ENCODE results near the gene DCAF12. TPM values are rescaled to one million over a fixed set of nuclear protein-coding genes. Genes with fewer than 3 reads are reported as not detected.

The DCAF12 gene
- total and polyA plus RNA-seq, 2 of the 8 experiments (the other 6 are each of a cell fraction or from before 2014, with no cell fraction given), result 22.7 to 29.2 TPM

GRCh38 chr9:34093578-34093977, 32.9 kb downstream of the DCAF12 start:
- H2BK20ac ChIP-seq (ENCODE audit: low read length), result no peak overlapping the region
- H3K79me1 ChIP-seq (ENCODE audit: low read depth, low read length), result no peaks in the 10 kb centered on the region
- no peak overlapping the region for H3K56ac ChIP-seq (replicated peaks; ENCODE audit: insufficient read length, low read depth, low read length)
- H4K91ac ChIP-seq (replicated peaks; ENCODE audit: insufficient read length, low read length), result no peak overlapping the region
- no peak overlapping the region for H2BK120ac ChIP-seq (replicated peaks; ENCODE audit: low read depth, low read length)
- no peak overlapping the region for H3K4me3 ChIP-seq (ENCODE audit: extremely low read depth in 1 of 4, insufficient read depth in 2 of 4, low read depth in 3 of 4, low read length in 4 of 4)
- H2BK15ac ChIP-seq (ENCODE audit: low read length), result no peak overlapping the region
- H3K23me2 ChIP-seq (ENCODE audit: low read depth, low read length), result no peaks in the 10 kb centered on the region
- no peak overlapping the region for H3K4me2 ChIP-seq (ENCODE audit: insufficient read depth in 1 of 2, low read depth in 2 of 2, low read length in 2 of 2)
- ChIA-PET CTCF (ENCODE audit: partially characterized antibody) (interaction anchor here (0.6 to 1.5 kb wide), 6 partner anchors 12 to 174 kb away, joined by 3 to 7 read pairs (median 4); no protein-coding TSS in a partner anchor), POLR2A (ENCODE audit: partially characterized antibody) (interaction anchor here (1.6 kb wide), 1 partner anchor 114 kb away, joined by 4 read pairs; no protein-coding TSS in a partner anchor)
- FAIRE-seq (no peak), DNase-seq (ENCODE audit: low read depth in 1 of 2, low spot score in 2 of 2) (no peak)
- peaks cover 2 to 3% of the 10 kb centered on the region in 2 experiments for H4K20me1 ChIP-seq (replicated peaks in 1 of 2; ENCODE audit: control insufficient read depth in 1 of 2, insufficient read depth in 2 of 2, low read length in 2 of 2)
- H3K36me3 ChIP-seq (ENCODE audit: control insufficient read depth in 2 of 4, insufficient read depth in 4 of 4, low read length in 3 of 4), result peaks cover 19 to 68% (median 56%) of the 10 kb centered on the region in 4 experiments
- no peaks in the 10 kb centered on the region for H3K27me3 ChIP-seq (replicated peaks in 1 of 4; ENCODE audit: control insufficient read depth in 3 of 4, extremely low read depth in 1 of 4, insufficient read depth in 3 of 4, low read length in 3 of 4)
- H3K9ac ChIP-seq (replicated peaks in 1 of 4; ENCODE audit: extremely low read depth in 1 of 4, low read depth in 3 of 4, low read length in 3 of 4), result no peak overlapping the region
- no peaks in the 10 kb centered on the region for H3K9me3 ChIP-seq (ENCODE audit: insufficient read depth in 2 of 2, low read depth in 1 of 2, low read length in 1 of 2)
- H4K8ac ChIP-seq (ENCODE audit: extremely low read depth, insufficient read depth, low read length), result no peak overlapping the region
- no peak overlapping the region for H3K14ac ChIP-seq (ENCODE audit: insufficient read length)
- no peak overlapping the region for H2AFZ ChIP-seq (ENCODE audit: low read length)
- H2BK12ac ChIP-seq (ENCODE audit: low read depth, low read length), result no peak overlapping the region
- H3K23ac ChIP-seq (ENCODE audit: insufficient read length), result no peak overlapping the region
- TF ChIP-seq HDAC2 (IDR thresholded peaks at IDR 0.05; ENCODE audit: borderline replicate concordance in 1 of 2, low read depth in 2 of 2, low read length in 2 of 2) (no peak), TAF1 (IDR thresholded peaks at IDR 0.05; ENCODE audit: low read depth, low read length) (no peak), ATF3 (IDR thresholded peaks at IDR 0.05; ENCODE audit: insufficient read depth, low read depth, low read length) (no peak), SP4 (IDR thresholded peaks at IDR 0.05; ENCODE audit: low read length) (no peak), JUN (IDR thresholded peaks at IDR 0.05; ENCODE audit: low read depth, low read length) (no peak), MAFK (IDR thresholded peaks at IDR 0.05; ENCODE audit: low read depth, low read length) (no peak), SP1 (IDR thresholded peaks at IDR 0.05; ENCODE audit: low read depth, low read length) (no peak)
- H3K79me2 ChIP-seq (ENCODE audit: control insufficient read depth in 1 of 2, insufficient read depth in 2 of 2, low read length in 2 of 2), result no peaks in the 10 kb centered on the region
- H4K5ac ChIP-seq (ENCODE audit: insufficient read length, low read depth, low read length), result no peak overlapping the region
- no peak overlapping the region for H3K4ac ChIP-seq (replicated peaks; ENCODE audit: insufficient read length, low read depth, low read length)
- no peaks in the 10 kb centered on the region for H3K4me1 ChIP-seq (replicated peaks in 1 of 4; ENCODE audit: control insufficient read depth in 3 of 4, insufficient read depth in 4 of 4, low read length in 3 of 4)
- no peak overlapping the region for H3K27ac ChIP-seq (ENCODE audit: low read depth, low read length)
- H3K18ac ChIP-seq (ENCODE audit: extremely low read depth, low read length), result no peak overlapping the region
- 87% methylated on average over 5 of the region's 5 CpGs; no CpG with 5 or more reads in 1 of the 2 experiments for WGBS, 2 experiments (ENCODE audit: extremely low coverage in 1 of 2, insufficient coverage in 1 of 2, insufficient read length in 1 of 2, insufficient replicate concordance in 2 of 2, low coverage in 1 of 2, low lambda C conversion rate in 2 of 2, missing lambda C conversion rate in 1 of 2)
- no peak overlapping the region for H2BK5ac ChIP-seq (ENCODE audit: low read depth, low read length)
- H2AK5ac ChIP-seq (ENCODE audit: low read depth, low read length), result no peak overlapping the region
